ENCODE results near the gene CLECL1.

DNA sequence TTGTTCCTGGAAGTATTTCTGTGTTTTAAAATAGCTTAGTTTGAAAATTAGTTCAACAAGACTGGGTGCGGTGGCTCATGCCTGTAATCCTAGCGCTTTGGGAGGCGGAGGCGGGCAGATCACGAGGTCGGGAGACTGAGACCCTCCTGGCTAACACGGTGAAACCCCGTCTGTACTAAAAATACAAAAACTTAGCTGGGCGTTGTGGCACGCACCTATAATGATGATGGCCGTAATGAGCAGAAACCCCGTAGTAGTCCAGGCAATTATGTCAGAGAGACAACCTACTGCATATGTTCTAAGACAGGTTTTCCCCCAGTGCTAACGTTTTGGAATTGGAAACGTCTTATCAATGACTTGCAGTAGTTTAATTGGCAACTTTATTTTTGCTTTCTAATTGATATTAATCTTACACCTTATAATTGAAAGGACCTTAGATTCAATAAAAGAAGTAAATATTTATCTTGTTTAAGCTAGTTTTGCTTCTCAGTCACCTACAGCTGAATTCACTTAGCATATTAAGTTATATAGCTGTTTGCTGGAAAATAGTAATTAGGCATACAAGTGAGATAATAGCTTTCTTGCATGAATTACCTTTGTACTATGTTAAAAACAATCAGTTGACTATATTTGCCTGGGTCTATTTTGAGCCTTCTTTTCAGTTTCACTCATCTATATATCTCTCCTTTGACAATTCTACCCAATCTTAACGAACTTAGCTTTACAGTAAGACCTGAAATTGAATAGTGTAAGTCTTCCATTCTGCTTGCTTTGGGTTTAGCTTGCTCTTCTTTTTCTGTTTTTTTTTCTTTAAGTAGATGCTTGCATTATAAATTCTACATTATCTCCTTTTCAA lies 15.6 kb downstream of the CLECL1 start:
- TF ChIP-seq, protein P1, sequence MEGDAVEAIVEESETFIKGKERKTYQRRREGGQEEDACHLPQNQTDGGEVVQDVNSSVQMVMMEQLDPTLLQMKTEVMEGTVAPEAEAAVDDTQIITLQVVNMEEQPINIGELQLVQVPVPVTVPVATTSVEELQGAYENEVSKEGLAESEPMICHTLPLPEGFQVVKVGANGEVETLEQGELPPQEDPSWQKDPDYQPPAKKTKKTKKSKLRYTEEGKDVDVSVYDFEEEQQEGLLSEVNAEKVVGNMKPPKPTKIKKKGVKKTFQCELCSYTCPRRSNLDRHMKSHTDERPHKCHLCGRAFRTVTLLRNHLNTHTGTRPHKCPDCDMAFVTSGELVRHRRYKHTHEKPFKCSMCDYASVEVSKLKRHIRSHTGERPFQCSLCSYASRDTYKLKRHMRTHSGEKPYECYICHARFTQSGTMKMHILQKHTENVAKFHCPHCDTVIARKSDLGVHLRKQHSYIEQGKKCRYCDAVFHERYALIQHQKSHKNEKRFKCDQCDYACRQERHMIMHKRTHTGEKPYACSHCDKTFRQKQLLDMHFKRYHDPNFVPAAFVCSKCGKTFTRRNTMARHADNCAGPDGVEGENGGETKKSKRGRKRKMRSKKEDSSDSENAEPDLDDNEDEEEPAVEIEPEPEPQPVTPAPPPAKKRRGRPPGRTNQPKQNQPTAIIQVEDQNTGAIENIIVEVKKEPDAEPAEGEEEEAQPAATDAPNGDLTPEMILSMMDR (IDR thresholded peaks at IDR 0.05; ENCODE audit: extremely low read depth in 1 of 2, insufficient read depth in 1 of 2, low read depth in 1 of 2, low read length in 2 of 2): no peak
- TF ChIP-seq POLR2AphosphoS5 (IDR thresholded peaks at IDR 0.05; ENCODE audit: insufficient read depth, low read depth, low read length) (no peak), EZH2 (IDR thresholded peaks at IDR 0.05; ENCODE audit: borderline replicate concordance, low read depth, low read length, severe bottlenecking) (no peak), POLR2A (IDR thresholded peaks at IDR 0.05; ENCODE audit: low read depth, low read length) (no peak), MYC (IDR thresholded peaks at IDR 0.05; ENCODE audit: low read depth, low read length) (no peak), GATA2 (IDR thresholded peaks at IDR 0.05; ENCODE audit: insufficient read depth, insufficient read length, low read depth, low read length) (no peak), JUN (IDR thresholded peaks at IDR 0.05; ENCODE audit: borderline replicate concordance, insufficient read depth, insufficient read length, low read depth) (no peak), FOS (IDR thresholded peaks at IDR 0.05; ENCODE audit: borderline replicate concordance, insufficient read depth, low read length) (no peak)
- TF ChIP-seq, protein P2, sequence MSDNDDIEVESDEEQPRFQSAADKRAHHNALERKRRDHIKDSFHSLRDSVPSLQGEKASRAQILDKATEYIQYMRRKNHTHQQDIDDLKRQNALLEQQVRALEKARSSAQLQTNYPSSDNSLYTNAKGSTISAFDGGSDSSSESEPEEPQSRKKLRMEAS (IDR thresholded peaks at IDR 0.05; ENCODE audit: insufficient read depth, insufficient read length): no peak
